ENCODE results near the gene ACSF2. TPM values are rescaled to one million over a fixed set of nuclear protein-coding genes. Genes with fewer than 3 reads are reported as not detected.

The ACSF2 gene
- total and polyA plus RNA-seq, 2 donors (not counting 3 experiments of a cell fraction or from before 2014, with no cell fraction given): 33.2 to 37.2 TPM

DNA sequence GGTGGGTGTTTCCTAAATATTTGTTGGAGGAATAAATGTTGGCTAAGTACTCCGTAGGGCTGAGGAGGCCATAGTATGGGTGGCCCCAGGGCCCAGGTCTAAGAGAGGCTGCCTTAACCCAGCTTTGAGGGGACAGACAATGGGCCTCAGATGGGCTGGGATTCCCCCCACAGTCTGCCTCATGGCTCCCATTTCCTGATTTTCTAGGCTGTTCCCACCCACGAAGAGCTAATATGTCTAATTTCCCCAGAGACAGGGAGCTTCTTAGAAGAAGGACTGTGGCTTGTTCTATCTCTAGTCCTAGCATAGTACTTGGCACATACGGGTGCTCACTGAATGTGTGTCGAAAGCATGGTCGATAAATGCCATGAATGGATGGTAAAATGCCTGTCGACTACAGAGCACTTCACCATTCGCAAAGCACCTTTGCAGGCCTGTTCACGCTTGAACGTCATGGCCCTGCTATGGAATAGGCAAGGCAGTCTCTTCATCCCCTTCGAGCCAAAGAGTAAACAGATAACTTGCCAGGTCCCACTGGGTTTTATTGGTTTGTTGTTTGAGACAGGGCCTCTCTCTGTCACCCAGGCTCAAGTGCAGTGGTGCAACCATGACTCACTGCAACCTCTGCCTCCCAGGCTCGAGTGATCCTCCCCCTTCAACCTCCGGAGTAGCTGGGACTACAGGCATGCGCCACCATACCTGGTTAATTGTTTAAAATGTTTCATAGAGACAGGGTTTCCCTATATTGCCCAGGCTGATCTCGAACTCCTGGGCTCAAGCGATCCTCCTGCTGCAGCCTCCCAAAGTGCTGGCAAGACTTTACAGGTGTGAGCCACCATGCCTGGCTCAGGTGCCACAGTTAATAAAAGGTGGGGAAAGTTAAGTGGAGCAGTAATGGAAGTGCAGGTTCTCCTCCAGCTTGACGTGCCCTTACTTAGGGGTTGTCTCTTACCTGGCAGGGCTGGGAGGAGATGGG lies 33.0 kb downstream of the ACSF2 start:
- intact Hi-C loops (cut with micrococcal nuclease) (no loop called here), dilution Hi-C loops (cut with MboI; ENCODE audit: extremely low pct_ligation_motif_present, low sequenced_read_pairs) (no loop called here)
- no peak overlapping the region for H3K27ac ChIP-seq (ENCODE audit: insufficient read depth, low read depth, low read length)
- no peaks in the 10 kb centered on the region for H3K36me3 ChIP-seq (ENCODE audit: control insufficient read depth in 2 of 2, extremely low read depth in 1 of 2, insufficient read depth in 2 of 2, low read length in 2 of 2)
- POLR2A ChIA-PET: no interaction called here
- TF ChIP-seq, protein P1, sequence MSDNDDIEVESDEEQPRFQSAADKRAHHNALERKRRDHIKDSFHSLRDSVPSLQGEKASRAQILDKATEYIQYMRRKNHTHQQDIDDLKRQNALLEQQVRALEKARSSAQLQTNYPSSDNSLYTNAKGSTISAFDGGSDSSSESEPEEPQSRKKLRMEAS (IDR thresholded peaks at IDR 0.05; ENCODE audit: insufficient read depth, insufficient read length): no peak
- no peak for TF ChIP-seq GATA2 (IDR thresholded peaks at IDR 0.05; ENCODE audit: insufficient read depth, insufficient read length, low read depth, low read length)
- TF ChIP-seq, protein P2, sequence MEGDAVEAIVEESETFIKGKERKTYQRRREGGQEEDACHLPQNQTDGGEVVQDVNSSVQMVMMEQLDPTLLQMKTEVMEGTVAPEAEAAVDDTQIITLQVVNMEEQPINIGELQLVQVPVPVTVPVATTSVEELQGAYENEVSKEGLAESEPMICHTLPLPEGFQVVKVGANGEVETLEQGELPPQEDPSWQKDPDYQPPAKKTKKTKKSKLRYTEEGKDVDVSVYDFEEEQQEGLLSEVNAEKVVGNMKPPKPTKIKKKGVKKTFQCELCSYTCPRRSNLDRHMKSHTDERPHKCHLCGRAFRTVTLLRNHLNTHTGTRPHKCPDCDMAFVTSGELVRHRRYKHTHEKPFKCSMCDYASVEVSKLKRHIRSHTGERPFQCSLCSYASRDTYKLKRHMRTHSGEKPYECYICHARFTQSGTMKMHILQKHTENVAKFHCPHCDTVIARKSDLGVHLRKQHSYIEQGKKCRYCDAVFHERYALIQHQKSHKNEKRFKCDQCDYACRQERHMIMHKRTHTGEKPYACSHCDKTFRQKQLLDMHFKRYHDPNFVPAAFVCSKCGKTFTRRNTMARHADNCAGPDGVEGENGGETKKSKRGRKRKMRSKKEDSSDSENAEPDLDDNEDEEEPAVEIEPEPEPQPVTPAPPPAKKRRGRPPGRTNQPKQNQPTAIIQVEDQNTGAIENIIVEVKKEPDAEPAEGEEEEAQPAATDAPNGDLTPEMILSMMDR (IDR thresholded peaks at IDR 0.05; ENCODE audit: extremely low read depth in 1 of 2, insufficient read depth in 1 of 2, low read depth in 1 of 2, low read length in 2 of 2): no peak
- no peak for TF ChIP-seq FOS (IDR thresholded peaks at IDR 0.05; ENCODE audit: borderline replicate concordance, insufficient read depth, low read length)
- TF ChIP-seq EZH2 (IDR thresholded peaks at IDR 0.05; ENCODE audit: borderline replicate concordance, low read depth, low read length, severe bottlenecking): no peak
- no peak for TF ChIP-seq POLR2A (IDR thresholded peaks at IDR 0.05; ENCODE audit: low read depth, low read length)
- no peak for TF ChIP-seq POLR2AphosphoS5 (IDR thresholded peaks at IDR 0.05; ENCODE audit: insufficient read depth, low read depth, low read length)
- no peak for TF ChIP-seq MYC (IDR thresholded peaks at IDR 0.05; ENCODE audit: low read depth, low read length)
- no peak for TF ChIP-seq JUN (IDR thresholded peaks at IDR 0.05; ENCODE audit: borderline replicate concordance, insufficient read depth, insufficient read length, low read depth)
- no peaks in the 10 kb centered on the region for H4K20me1 ChIP-seq (replicated peaks; ENCODE audit: control insufficient read depth, extremely low read depth, insufficient read depth, low read length)
- BruUV-seq (replicated peaks): no TSS peak
- no peak overlapping the region for H3K4me3 ChIP-seq (replicated peaks in 1 of 3; ENCODE audit: insufficient read depth in 1 of 3, low read depth in 1 of 3, low read length in 3 of 3)
- no peak overlapping the region for H3K9ac ChIP-seq (replicated peaks; ENCODE audit: extremely low read depth, insufficient read depth, low read length)
- H2AFZ ChIP-seq (ENCODE audit: low read depth, low read length): no peak overlapping the region
- no peaks in the 10 kb centered on the region for H3K9me3 ChIP-seq (replicated peaks; ENCODE audit: control insufficient read depth, insufficient read depth, low read length)
- DNase-seq (ENCODE audit: low read depth, low spot score) (no peak), FAIRE-seq (no peak)
- H3K27me3 ChIP-seq (ENCODE audit: control insufficient read depth in 2 of 2, insufficient read depth in 2 of 2, low read length in 2 of 2): no peaks in the 10 kb centered on the region
- H3K9me1 ChIP-seq (replicated peaks; ENCODE audit: control insufficient read depth, extremely low read depth, insufficient read depth, low read length): no peaks in the 10 kb centered on the region
- CTCF ChIA-PET: interaction anchor here (0.7 to 2.3 kb wide), 5 partner anchors 11 to 62 kb away, joined by 3 to 7 read pairs (median 3); partner anchors contain the start of gene LRRC59
- no peak overlapping the region for H3K4me2 ChIP-seq (ENCODE audit: insufficient read depth, low read length)
- H3K79me2 ChIP-seq (ENCODE audit: control insufficient read depth, insufficient read depth, low read length): no peaks in the 10 kb centered on the region
- no peaks in the 10 kb centered on the region for H3K4me1 ChIP-seq (ENCODE audit: control insufficient read depth, extremely low read depth, insufficient read depth, low read length)

Measured in endothelial cell of umbilical vein (primary cell).